22Rv1 (cell line): Measurements from ENCODE around the gene ST8SIA3.

Experiments
- H3K27ac ChIP-seq: fragments of 450-650 bp; 2 replicates; pipeline ENCODE4 v1.5.1; 2017
- ZFX ChIP-seq: fragments of 450-650 bp; IDR thresholded peaks from 2 replicates; pipeline ENCODE4 v1.6.1; 2017; ENCODE audit warnings: antibody characterized with exemption, borderline replicate concordance
- TF ChIP-seq, protein P1 (sequence below): fragments of 450-650 bp; IDR thresholded peaks from 2 replicates; pipeline ENCODE4 v1.5.1; 2017; ENCODE audit warnings: mild to moderate bottlenecking

ST8SIA3 gene, protein sequence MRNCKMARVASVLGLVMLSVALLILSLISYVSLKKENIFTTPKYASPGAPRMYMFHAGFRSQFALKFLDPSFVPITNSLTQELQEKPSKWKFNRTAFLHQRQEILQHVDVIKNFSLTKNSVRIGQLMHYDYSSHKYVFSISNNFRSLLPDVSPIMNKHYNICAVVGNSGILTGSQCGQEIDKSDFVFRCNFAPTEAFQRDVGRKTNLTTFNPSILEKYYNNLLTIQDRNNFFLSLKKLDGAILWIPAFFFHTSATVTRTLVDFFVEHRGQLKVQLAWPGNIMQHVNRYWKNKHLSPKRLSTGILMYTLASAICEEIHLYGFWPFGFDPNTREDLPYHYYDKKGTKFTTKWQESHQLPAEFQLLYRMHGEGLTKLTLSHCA

DNA sequence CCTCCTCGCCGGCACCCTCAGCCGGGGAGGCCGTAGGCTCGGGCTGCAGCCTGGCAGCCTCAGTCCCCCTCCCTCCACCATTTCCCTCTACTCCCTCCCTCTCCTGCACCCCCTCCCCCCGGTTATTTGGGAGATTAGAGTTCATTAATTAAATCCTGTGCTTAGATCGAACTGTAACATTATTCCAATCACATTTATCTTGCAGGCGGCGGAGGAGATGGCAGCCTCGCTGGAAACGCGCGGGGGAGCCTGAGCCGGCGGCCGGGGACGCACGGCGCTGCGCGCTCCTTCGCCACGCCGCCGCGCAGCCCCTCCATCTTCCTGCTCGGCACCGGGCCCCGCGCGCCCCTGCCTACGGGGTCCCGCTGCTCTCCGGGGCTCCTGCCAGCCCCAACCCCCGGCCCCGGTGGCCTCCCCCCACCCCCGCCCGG lies at the start of gene ST8SIA3:
Gene ST8SIA3, plus strand, starts transcription at position 287 of the 431 bp plus-strand sequence. CDS start 290 bp downstream, outside the sequence.
- no peak for TF ChIP-seq ZFX
- TF ChIP-seq, protein P1, sequence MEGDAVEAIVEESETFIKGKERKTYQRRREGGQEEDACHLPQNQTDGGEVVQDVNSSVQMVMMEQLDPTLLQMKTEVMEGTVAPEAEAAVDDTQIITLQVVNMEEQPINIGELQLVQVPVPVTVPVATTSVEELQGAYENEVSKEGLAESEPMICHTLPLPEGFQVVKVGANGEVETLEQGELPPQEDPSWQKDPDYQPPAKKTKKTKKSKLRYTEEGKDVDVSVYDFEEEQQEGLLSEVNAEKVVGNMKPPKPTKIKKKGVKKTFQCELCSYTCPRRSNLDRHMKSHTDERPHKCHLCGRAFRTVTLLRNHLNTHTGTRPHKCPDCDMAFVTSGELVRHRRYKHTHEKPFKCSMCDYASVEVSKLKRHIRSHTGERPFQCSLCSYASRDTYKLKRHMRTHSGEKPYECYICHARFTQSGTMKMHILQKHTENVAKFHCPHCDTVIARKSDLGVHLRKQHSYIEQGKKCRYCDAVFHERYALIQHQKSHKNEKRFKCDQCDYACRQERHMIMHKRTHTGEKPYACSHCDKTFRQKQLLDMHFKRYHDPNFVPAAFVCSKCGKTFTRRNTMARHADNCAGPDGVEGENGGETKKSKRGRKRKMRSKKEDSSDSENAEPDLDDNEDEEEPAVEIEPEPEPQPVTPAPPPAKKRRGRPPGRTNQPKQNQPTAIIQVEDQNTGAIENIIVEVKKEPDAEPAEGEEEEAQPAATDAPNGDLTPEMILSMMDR: no peak
- H3K27ac ChIP-seq: no peak within 1 kb of the TSS

DNA sequence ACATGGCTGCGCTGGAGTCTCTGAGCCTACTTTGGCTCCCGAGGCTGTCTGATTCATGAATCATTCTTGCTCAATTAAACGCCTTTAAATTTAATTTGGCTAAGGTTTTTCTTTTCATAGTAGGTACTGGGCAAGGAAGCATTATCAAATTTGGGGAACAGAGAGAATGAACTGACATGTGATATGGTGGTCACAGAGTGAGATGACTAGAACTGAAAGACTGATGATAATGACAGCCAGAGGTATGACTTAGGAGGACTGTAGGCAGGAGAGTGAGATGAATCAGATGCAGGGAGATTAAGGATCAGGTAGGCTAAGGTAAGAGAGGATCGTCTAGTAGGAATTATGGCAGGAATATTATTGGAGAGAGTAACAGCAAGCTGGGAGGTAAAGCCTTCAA lies 40.9 kb upstream of the ST8SIA3 start:
- H3K27ac ChIP-seq: no peak overlapping the region
- TF ChIP-seq ZFX: no peak
- TF ChIP-seq, protein P1: no peak

DNA sequence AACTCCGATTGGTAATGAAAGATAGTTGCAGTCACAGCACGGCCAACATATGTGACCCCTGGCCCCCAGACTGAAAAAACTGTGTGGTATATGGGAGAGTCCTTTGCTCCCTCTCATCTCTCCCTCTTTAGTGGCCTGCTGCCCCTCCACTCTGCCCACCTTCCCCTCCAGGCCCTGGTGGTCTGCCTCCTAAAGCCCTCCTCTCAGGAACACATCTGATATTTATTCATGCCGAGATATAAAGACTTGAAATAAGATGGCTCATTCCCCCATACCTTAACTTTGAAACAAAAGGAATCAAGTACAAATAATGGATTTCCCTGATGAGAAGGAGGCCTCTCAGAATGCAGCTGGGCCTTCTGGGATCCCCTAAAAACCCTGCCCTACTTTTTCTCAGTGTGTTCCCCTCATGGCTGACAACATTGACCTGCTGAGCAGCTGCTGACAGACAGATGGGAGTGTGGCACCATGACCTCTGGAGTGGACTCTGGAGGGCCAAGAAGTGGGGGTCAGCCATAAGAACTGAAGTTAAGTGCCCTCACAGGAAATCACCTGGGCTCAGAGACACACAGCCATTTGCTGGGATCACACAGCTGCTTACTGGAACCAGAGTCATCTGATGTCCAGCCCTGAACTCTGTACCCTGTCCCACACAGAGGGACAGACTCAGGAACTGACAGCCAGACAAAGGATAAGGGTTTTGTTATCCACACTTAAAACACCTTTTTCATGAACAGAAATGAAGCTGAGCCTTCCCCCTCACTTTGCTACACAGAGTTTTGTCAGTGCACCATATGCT lies 39.8 kb upstream of the ST8SIA3 start:
- no peak overlapping the region for H3K27ac ChIP-seq
- TF ChIP-seq, protein P1: no peak
- TF ChIP-seq ZFX: no peak

DNA sequence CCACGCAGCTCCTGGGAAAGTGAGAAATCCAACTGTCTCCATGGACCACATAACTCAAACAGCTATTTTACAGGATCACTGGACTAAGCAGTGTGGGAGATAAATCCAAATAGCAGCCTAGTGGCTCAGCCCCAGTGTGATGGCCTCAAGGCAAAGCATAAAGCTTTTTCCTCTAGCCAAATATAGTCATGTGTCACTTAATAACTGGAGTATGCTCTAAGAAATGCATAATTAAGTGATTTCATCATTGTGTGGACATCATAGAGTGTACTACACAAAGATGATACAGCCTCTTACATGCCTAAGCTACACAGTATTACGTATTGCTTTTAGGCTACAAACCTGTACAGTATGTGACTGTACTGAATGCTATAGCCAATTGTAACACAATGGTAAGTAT lies 31.8 kb upstream of the ST8SIA3 start:
- TF ChIP-seq ZFX: no peak
- TF ChIP-seq, protein P1: no peak

DNA sequence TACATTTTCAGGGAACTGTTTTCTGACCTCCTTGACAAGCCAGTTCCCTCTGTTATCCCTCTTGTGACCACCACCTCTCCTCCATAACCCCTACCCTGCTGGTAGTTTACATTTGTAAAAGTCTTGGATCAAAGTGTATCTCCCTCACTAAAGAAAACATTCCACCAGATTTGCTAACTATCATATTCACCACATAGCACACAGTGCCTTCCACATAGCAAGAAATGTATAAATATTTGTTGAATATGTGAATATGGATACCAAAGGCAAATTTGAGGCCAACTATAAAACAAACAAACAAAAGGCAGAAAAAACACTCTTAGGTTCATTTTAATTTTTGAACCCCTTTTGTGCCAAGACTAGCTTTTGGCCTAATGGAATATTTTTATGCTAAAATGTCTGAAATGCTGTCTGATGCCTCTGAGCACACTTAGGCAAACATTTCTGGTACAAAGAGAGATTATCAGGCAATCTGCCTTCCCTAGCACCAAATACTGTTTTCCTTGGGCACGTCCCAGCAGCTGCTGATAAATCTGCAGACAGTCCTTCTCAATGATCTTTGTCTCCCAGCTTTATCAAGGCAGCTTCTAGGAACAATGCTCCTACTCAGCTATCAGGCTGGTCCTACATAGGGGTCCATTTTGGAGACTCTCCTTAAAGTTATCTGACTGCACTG lies 26.7 kb upstream of the ST8SIA3 start:
- TF ChIP-seq, protein P1: no peak
- no peak for TF ChIP-seq ZFX

More for the DNA sequence above, 31.8 kb upstream of the ST8SIA3 start:
- no peak overlapping the region for H3K27ac ChIP-seq

DNA sequence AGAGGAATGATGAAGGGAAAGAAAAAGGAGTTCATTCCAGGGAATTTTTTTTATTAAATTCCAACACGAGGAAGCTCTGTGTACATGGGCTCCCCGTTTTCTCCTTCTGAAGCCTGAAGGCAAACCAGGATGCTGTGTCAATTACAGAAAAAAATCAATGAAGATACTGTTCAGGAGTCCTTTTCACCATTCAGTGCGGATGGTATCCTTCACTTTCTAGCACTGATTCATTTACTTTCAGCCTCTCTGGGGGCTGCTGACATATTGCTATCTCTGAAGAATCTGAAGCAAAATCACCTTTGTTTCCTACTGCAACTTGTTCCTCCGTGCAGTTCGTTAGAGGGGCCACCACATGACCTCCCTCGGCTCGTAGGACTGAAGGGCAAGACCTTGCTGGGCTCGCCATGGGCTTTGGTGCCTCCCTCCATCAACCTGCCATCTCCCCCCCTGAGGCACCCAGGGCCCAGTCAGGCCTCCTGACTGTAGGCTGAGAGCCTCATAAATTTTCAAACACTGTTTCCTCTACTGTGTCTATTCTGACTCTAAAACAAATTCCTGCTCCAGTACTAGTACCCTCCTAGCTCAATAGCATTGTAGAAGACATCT lies 25.5 kb upstream of the ST8SIA3 start:
- TF ChIP-seq, protein P1: no peak
- no peak overlapping the region for H3K27ac ChIP-seq

More for the DNA sequence above, 26.7 kb upstream of the ST8SIA3 start:
- H3K27ac ChIP-seq: no peak overlapping the region
